ENCODE data around the gene PSMB3.

DNA sequence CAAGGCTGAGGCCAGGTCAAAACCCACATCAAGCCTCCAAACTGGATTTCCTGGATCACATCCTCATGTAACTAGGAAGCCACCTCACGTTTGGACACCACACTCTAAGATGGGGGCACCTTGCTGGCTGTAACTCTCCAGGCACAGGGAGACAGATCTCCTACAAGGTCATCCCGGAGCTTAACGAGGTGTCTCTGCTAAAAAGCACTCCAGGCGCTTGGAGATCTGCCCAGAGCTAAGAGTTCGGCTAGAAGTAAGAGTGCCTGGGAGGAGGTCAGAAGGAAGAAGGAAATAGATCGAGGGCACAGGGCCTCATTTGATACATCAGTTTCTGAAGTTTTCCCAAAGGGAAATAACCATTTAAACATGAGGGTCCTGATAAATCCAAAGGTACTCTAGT is 15.9 kb downstream of the PSMB3 start:
- TF ChIP-seq, protein P1, sequence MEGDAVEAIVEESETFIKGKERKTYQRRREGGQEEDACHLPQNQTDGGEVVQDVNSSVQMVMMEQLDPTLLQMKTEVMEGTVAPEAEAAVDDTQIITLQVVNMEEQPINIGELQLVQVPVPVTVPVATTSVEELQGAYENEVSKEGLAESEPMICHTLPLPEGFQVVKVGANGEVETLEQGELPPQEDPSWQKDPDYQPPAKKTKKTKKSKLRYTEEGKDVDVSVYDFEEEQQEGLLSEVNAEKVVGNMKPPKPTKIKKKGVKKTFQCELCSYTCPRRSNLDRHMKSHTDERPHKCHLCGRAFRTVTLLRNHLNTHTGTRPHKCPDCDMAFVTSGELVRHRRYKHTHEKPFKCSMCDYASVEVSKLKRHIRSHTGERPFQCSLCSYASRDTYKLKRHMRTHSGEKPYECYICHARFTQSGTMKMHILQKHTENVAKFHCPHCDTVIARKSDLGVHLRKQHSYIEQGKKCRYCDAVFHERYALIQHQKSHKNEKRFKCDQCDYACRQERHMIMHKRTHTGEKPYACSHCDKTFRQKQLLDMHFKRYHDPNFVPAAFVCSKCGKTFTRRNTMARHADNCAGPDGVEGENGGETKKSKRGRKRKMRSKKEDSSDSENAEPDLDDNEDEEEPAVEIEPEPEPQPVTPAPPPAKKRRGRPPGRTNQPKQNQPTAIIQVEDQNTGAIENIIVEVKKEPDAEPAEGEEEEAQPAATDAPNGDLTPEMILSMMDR (conservative IDR thresholded peaks at IDR 0.05 in 1 of 2, IDR thresholded peaks at IDR 0.05 in 1 of 2; ENCODE audit: low read depth in 1 of 2, low read length in 2 of 2): no peak
- no peak for TF ChIP-seq EZH2 (IDR thresholded peaks at IDR 0.05; ENCODE audit: low read length, missing control alignments)

Measured in fibroblast of lung (primary cell).